ENCODE results near the gene GAL3ST2.
"Not testable (repeated sequence)": the region's sequence is repeated elsewhere in the genome, so short reads cannot be mapped to it uniquely, and the experiment has no call there.

GAL3ST2 gene

GRCh38 chr2:241815477-241816430 lies 39.1 kb downstream of the GAL3ST2 start:
- no peak overlapping the region for H3K4me3 ChIP-seq (ENCODE audit: low read length)
- no peak for TF ChIP-seq CTCF (conservative IDR thresholded peaks at IDR 0.05; ENCODE audit: low read depth, low read length)
- no peak for DNase-seq (ENCODE audit: low read depth)

DNA sequence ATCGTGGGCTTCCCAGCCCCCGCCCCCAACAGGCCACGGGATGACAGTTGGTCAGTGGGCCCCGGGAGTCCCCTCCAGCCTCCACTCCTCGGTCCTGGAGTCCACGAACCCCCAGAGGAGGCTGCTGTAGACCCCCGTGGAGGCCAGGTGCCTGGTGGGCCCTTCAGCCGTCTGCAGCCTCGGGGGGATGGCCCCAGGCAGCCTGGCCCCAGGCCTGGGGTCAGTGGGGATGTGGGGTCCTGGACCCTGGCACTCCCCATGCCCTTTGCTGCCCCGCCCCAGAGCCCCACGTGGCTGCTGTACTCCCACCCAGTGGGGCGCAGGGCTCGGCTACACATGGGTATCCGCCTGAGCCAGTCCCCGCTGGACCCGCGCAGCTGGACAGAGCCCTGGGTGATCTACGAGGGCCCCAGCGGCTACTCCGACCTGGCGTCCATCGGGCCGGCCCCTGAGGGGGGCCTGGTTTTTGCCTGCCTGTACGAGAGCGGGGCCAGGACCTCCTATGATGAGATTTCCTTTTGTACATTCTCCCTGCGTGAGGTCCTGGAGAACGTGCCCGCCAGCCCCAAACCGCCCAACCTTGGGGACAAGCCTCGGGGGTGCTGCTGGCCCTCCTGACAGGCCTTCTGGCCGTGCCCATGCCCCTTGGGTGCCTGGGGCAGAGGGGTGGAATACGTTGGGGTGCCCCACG lies 40.0 kb downstream of the GAL3ST2 start:
- DNase-seq (ENCODE audit: low read depth), result no peak
- no peak for TF ChIP-seq CTCF (conservative IDR thresholded peaks at IDR 0.05; ENCODE audit: low read depth, low read length)
- H3K4me3 ChIP-seq (ENCODE audit: low read length), result no peak overlapping the region

GRCh38 chr2:241817126-241817820 lies 40.7 kb downstream of the GAL3ST2 start:
- no peak overlapping the region for H3K4me3 ChIP-seq (ENCODE audit: low read length)
- no peak for DNase-seq (ENCODE audit: low read depth)
- no peak for TF ChIP-seq CTCF (conservative IDR thresholded peaks at IDR 0.05; ENCODE audit: low read depth, low read length)

DNA sequence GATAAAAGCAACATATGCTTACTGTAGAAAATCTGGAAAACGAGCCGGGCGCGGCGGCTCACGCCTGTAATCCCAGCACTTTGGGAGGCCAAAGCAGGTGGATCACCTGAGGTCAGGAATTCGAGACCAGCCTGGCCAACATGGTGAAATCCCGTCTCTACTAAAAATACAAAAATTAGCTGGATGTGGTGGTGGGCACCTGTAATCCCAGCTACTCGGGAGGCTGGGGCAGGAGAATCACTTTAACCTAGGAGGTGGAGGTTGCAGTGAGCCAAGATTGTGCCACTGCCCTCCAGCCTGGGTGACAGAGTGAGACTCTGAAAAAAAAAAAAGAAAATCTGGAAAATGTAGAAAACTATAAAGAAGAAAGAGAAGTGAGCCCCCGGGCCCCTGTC lies 41.2 kb downstream of the GAL3ST2 start:
- not testable (repeated sequence) for H3K4me3 ChIP-seq (ENCODE audit: low read length); DNase-seq (ENCODE audit: low read depth)

- no peak overlapping the region for H3K4me3 ChIP-seq (ENCODE audit: low read length)
- TF ChIP-seq CTCF (conservative IDR thresholded peaks at IDR 0.05; ENCODE audit: low read depth, low read length), result no peak
- DNase-seq (ENCODE audit: low read depth), result no peak
These were observed 41.8 kb downstream of the GAL3ST2 start for GRCh38 chr2:241818229-241818942.

DNA sequence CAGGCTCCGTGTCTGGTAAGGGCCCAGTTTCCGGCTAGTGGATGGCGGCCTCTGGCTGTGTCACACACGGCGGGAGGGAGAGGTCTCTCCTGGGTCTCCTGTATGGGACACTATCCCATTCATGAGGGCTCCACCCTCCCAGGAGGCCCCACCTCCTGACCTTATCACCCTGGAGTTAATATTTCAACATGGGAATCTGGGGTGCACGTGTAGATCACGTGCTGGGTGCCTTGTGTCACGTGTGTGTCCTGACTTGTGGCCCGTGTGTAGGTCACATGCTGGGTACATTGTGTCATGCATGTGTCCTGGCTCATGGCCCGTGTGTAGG lies 42.3 kb downstream of the GAL3ST2 start:
- DNase-seq (ENCODE audit: low read depth), result no peak
- H3K4me3 ChIP-seq (ENCODE audit: low read length), result no peak overlapping the region
- TF ChIP-seq CTCF (conservative IDR thresholded peaks at IDR 0.05; ENCODE audit: low read depth, low read length), result no peak

DNA sequence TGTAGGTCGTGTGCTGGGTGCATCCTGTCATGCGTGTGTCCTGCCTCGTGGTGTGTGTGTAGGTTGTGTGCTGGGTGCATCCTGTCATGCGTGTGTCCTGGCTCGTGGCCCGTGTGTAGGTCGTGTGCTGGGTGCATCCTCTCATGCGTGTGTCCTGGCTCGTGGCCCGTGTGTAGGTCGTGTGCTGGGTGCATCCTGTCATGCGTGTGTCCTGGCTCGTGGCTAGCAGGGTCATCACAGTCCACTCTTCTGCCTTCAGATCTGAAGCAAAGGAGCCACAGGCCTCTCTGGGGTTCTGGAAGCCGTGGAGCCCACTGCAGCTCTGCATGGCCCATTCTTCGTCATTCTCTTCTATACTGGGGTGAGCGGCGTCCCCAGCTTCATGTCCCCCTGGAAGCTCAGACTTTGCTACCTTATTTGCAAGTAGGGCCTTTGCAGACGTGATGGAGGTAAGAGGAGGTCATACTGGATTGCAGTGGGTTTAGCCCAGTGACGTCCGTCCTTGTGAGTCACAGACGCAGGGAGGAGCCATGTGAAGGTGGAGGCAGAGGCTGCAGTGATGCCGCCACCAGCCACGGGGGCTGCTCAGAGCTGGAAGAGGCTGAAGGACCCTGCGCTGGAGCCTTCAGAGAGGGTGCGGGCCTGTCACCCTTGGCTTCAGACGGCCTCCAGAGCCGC lies 43.5 kb downstream of the GAL3ST2 start:
- not testable (repeated sequence) for H3K4me3 ChIP-seq (ENCODE audit: low read length); DNase-seq (ENCODE audit: low read depth)

Measured in retinal pigment epithelial cell (primary cell).